ENCODE measurements around the gene RREB1. TPM values are rescaled to one million over a fixed set of nuclear protein-coding genes. Genes with fewer than 3 reads are reported as not detected.

Gene RREB1
- total and polyA plus RNA-seq, 2 donors (not counting 3 experiments of a cell fraction or from before 2014, with no cell fraction given) = 3.7 to 33.0 TPM

DNA sequence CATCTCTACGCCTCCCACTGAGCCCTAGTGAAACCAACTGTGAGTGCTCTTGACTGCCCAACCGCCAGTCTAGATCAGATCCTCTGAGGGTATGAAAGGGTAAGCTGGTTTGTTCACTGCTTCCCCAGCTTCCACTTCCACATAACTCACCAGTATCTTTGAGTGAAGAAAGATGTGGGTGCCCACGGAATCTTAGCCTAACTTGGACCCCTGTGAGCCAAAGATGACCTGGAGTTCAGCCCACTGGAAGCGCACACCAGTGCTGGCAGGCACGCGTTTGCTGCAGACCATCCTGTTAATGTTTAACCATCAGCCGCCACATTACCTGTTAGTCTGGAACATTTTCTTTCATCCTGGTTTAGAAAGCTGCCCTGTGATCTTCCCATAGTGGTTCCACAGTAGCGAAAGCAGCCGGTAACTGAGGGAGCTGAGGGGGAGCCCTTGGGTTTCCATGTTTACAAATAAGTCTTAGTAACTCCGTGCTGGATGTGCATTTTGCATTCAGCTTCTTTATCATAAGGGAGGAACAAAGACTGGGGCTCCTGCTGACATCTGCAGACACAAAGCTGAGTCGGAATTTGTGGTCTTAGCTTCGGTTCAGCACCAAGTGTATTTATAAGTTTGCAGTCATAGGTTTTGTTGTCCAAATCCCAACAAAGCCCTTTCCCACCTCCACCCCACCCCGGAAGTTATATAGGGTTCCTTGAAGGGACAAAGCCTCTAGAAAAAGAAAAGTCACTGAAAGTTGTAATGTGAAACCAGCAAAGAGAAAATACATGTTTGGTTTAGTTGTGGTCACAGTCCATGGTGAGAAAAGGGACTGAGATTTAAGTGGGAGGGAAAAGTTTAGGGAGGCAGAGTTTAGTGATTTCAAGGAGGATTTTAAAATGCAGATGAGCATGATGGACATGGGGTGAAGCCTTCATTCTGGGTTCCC lies 134.2 kb downstream of the RREB1 start:
- FAIRE-seq (no peak), DNase-seq (ENCODE audit: low read depth, low spot score) (no peak)
- H3K79me2 ChIP-seq (ENCODE audit: control insufficient read depth, insufficient read depth, low read length) = peaks cover 3% of the 10 kb centered on the region
- H3K27ac ChIP-seq (ENCODE audit: insufficient read depth, low read depth, low read length) = no peak overlapping the region
- H3K9ac ChIP-seq (replicated peaks; ENCODE audit: extremely low read depth, insufficient read depth, low read length) = no peak overlapping the region
- no peaks in the 10 kb centered on the region for H3K9me3 ChIP-seq (replicated peaks; ENCODE audit: control insufficient read depth, insufficient read depth, low read length)
- ChIA-PET CTCF (interaction anchor here (0.6 to 4.9 kb wide), 13 partner anchors 7 to 565 kb away, joined by 3 to 46 read pairs (median 4); no protein-coding TSS in a partner anchor), POLR2A (no interaction called here)
- no peak overlapping the region for H3K4me3 ChIP-seq (replicated peaks in 1 of 3; ENCODE audit: insufficient read depth in 1 of 3, low read depth in 1 of 3, low read length in 3 of 3)
- TF ChIP-seq GATA2 (IDR thresholded peaks at IDR 0.05; ENCODE audit: insufficient read depth, insufficient read length, low read depth, low read length) = no peak
- no peak for TF ChIP-seq MYC (IDR thresholded peaks at IDR 0.05; ENCODE audit: low read depth, low read length)
- no peak for TF ChIP-seq FOS (IDR thresholded peaks at IDR 0.05; ENCODE audit: borderline replicate concordance, insufficient read depth, low read length)
- peaks cover 4 to 27% of the 10 kb centered on the region in 2 experiments for H3K36me3 ChIP-seq (ENCODE audit: control insufficient read depth in 2 of 2, extremely low read depth in 1 of 2, insufficient read depth in 2 of 2, low read length in 2 of 2)
- dilution Hi-C loops (cut with MboI; ENCODE audit: extremely low pct_ligation_motif_present, low sequenced_read_pairs) = no loop called here
- H2AFZ ChIP-seq (ENCODE audit: low read depth, low read length) = no peak overlapping the region
- no peaks in the 10 kb centered on the region for H3K9me1 ChIP-seq (replicated peaks; ENCODE audit: control insufficient read depth, extremely low read depth, insufficient read depth, low read length)
- H3K27me3 ChIP-seq (ENCODE audit: control insufficient read depth in 2 of 2, insufficient read depth in 2 of 2, low read length in 2 of 2) = no peaks in the 10 kb centered on the region
- no peaks in the 10 kb centered on the region for H3K4me1 ChIP-seq (ENCODE audit: control insufficient read depth, extremely low read depth, insufficient read depth, low read length)
- peaks cover 2% of the 10 kb centered on the region for H4K20me1 ChIP-seq (replicated peaks; ENCODE audit: control insufficient read depth, extremely low read depth, insufficient read depth, low read length)
- no peak overlapping the region for H3K4me2 ChIP-seq (ENCODE audit: insufficient read depth, low read length)
- BruUV-seq (replicated peaks) = no TSS peak
- intact Hi-C loops (cut with micrococcal nuclease) = loop anchor here (2.0 kb wide), 2 partner anchors 415 to 431 kb away; no protein-coding TSS in a partner anchor

DNA sequence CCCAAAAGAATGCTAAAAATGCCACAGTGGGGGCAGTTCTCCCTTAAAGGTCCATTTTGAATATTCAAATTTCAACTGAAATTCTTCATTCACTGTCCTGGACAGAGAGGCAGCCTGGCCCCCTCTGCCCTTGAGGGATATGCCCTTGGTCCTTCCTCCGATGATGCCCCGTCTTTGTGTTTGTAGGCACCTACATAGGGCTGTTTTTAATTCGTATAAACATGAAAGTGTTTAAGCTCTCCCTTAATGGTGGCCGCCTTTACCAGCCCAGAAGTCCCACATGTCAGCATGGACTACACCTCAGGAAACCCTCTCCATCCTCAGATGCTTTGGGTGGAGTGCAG lies 135.0 kb downstream of the RREB1 start:
- Histone ChIP-seq H3K79me2 (ENCODE audit: control insufficient read depth, insufficient read depth, low read length) (peaks cover 3% of the 10 kb centered on the region), H3K4me3 (replicated peaks in 1 of 3; ENCODE audit: insufficient read depth in 1 of 3, low read depth in 1 of 3, low read length in 3 of 3) (no peak overlapping the region), H3K9ac (replicated peaks; ENCODE audit: extremely low read depth, insufficient read depth, low read length) (no peak overlapping the region), H2AFZ (ENCODE audit: low read depth, low read length) (no peak overlapping the region), H4K20me1 (replicated peaks; ENCODE audit: control insufficient read depth, extremely low read depth, insufficient read depth, low read length) (peaks cover 2% of the 10 kb centered on the region), H3K36me3 (ENCODE audit: control insufficient read depth in 2 of 2, extremely low read depth in 1 of 2, insufficient read depth in 2 of 2, low read length in 2 of 2) (peaks cover 7 to 36% of the 10 kb centered on the region in 2 experiments), H3K9me1 (replicated peaks; ENCODE audit: control insufficient read depth, extremely low read depth, insufficient read depth, low read length) (no peaks in the 10 kb centered on the region), H3K27ac (ENCODE audit: insufficient read depth, low read depth, low read length) (no peak overlapping the region), H3K4me1 (ENCODE audit: control insufficient read depth, extremely low read depth, insufficient read depth, low read length) (no peaks in the 10 kb centered on the region), H3K27me3 (ENCODE audit: control insufficient read depth in 2 of 2, insufficient read depth in 2 of 2, low read length in 2 of 2) (no peaks in the 10 kb centered on the region), H3K4me2 (ENCODE audit: insufficient read depth, low read length) (no peak overlapping the region), H3K9me3 (replicated peaks; ENCODE audit: control insufficient read depth, insufficient read depth, low read length) (no peaks in the 10 kb centered on the region)
- FAIRE-seq (no peak), DNase-seq (ENCODE audit: low read depth, low spot score) (no peak)
- intact Hi-C loops (cut with micrococcal nuclease) = loop anchor here (1.0 to 2.0 kb wide), 10 partner anchors 136 to 686 kb away; partner anchors contain the start of gene RREB1
- ChIA-PET CTCF (interaction anchor here (0.6 to 4.9 kb wide), 18 partner anchors 8 to 566 kb away, joined by 3 to 46 read pairs (median 4); no protein-coding TSS in a partner anchor), POLR2A (no interaction called here)
- TF ChIP-seq JUN (IDR thresholded peaks at IDR 0.05; ENCODE audit: borderline replicate concordance, insufficient read depth, insufficient read length, low read depth) = no peak
- BruUV-seq (replicated peaks) = no TSS peak
- dilution Hi-C loops (cut with MboI; ENCODE audit: extremely low pct_ligation_motif_present, low sequenced_read_pairs) = no loop called here

Data from endothelial cell of umbilical vein (primary cell).